Measurements from ENCODE around the gene COL4A2.

GRCh38 chr13:110551284-110551683 lies 244.2 kb downstream of the COL4A2 start:
- TF ChIP-seq, protein P1, sequence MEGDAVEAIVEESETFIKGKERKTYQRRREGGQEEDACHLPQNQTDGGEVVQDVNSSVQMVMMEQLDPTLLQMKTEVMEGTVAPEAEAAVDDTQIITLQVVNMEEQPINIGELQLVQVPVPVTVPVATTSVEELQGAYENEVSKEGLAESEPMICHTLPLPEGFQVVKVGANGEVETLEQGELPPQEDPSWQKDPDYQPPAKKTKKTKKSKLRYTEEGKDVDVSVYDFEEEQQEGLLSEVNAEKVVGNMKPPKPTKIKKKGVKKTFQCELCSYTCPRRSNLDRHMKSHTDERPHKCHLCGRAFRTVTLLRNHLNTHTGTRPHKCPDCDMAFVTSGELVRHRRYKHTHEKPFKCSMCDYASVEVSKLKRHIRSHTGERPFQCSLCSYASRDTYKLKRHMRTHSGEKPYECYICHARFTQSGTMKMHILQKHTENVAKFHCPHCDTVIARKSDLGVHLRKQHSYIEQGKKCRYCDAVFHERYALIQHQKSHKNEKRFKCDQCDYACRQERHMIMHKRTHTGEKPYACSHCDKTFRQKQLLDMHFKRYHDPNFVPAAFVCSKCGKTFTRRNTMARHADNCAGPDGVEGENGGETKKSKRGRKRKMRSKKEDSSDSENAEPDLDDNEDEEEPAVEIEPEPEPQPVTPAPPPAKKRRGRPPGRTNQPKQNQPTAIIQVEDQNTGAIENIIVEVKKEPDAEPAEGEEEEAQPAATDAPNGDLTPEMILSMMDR (conservative IDR thresholded peaks at IDR 0.05; ENCODE audit: low read depth, low read length) = no peak
- no peak for TF ChIP-seq EZH2phosphoT487 (IDR thresholded peaks at IDR 0.05; ENCODE audit: borderline replicate concordance, low read length)
